ENCODE results near the gene GTF3C1.

GTF3C1 gene

GRCh38 chr16:27518226-27518625, 31.5 kb downstream of the GTF3C1 start:
- no peak for DNase-seq

GRCh38 chr16:27517664-27518063, 32.0 kb downstream of the GTF3C1 start:
- no peak for DNase-seq

- no peak for DNase-seq
These were observed 33.3 kb downstream of the GTF3C1 start for GRCh38 chr16:27516365-27516764.

- DNase-seq = peak; percentile 50
These were observed 33.8 kb downstream of the GTF3C1 start for GRCh38 chr16:27515874-27516353.

- no peak for DNase-seq
These were observed 34.9 kb downstream of the GTF3C1 start for GRCh38 chr16:27514806-27515205.

- DNase-seq = no peak
These were observed 37.9 kb downstream of the GTF3C1 start for GRCh38 chr16:27511657-27512448.

- DNase-seq = no peak
These were observed 41.2 kb downstream of the GTF3C1 start for GRCh38 chr16:27508476-27508875.

- no peak for DNase-seq
These were observed 42.9 kb downstream of the GTF3C1 start for GRCh38 chr16:27506771-27507170.

- DNase-seq = no peak
These were observed 44.1 kb downstream of the GTF3C1 start for GRCh38 chr16:27505297-27506236.

- no peak for DNase-seq
These were observed 46.1 kb downstream of the GTF3C1 start for GRCh38 chr16:27503662-27504061.

GRCh38 chr16:27500801-27501200, 48.9 kb downstream of the GTF3C1 start:
- DNase-seq = no peak

- no peak for DNase-seq
These were observed 50.1 kb downstream of the GTF3C1 start for GRCh38 chr16:27499659-27500055.

- no peak for DNase-seq
These were observed 50.6 kb downstream of the GTF3C1 start for GRCh38 chr16:27498916-27499658.

- DNase-seq = no peak
These were observed 51.5 kb downstream of the GTF3C1 start for GRCh38 chr16:27498031-27498825.

- no peak for DNase-seq
These were observed 54.5 kb downstream of the GTF3C1 start for GRCh38 chr16:27495191-27495590.

GRCh38 chr16:27492588-27492979, 57.1 kb downstream of the GTF3C1 start:
- DNase-seq = no peak

- no peak for DNase-seq
These were observed 57.7 kb downstream of the GTF3C1 start for GRCh38 chr16:27491894-27492587.

GRCh38 chr16:27489906-27490305, 59.8 kb downstream of the GTF3C1 start:
- DNase-seq = no peak

GRCh38 chr16:27489421-27489820, 60.3 kb downstream of the GTF3C1 start:
- DNase-seq = no peak

GRCh38 chr16:27486760-27487159, 63.0 kb downstream of the GTF3C1 start:
- DNase-seq = no peak

GRCh38 chr16:27486344-27486743, 63.4 kb downstream of the GTF3C1 start:
- no peak for DNase-seq

GRCh38 chr16:27485811-27486210, 63.9 kb downstream of the GTF3C1 start:
- no peak for DNase-seq
